Calu3 (cell line): Measurements from ENCODE around the gene CPNE5. TPM values are rescaled to one million over a fixed set of nuclear protein-coding genes. Genes with fewer than 3 reads are reported as not detected.

Source experiments
- BruUV-seq: library from RNA; stranded (reverse); fragments of 400-500 nt; replicated peaks from 2 replicates; lab custom pipeline; 2021; lab: Mats Ljungman, UMichigan
- CTCF ChIA-PET: fragments of 300-600 bp; sonication (Branson Sonifier 250); formaldehyde crosslinking; loops from one replicate; lab custom pipeline; 2022; ENCODE audit warnings: antibody characterized with exemption; lab: Charles Lee
- DNase-seq: peaks from one replicate; pipeline ENCODE4 v3.0.0; 2022
- H3K27ac Mint-ChIP-seq: one replicate; pipeline ENCODE4 v1.8.0; 2022; ENCODE audit warnings: mixed read lengths; ENCODE audit not compliant: unreplicated experiment
- H3K27me3 Mint-ChIP-seq: one replicate; pipeline ENCODE4 v1.8.0; 2022; ENCODE audit warnings: mixed read lengths; ENCODE audit not compliant: unreplicated experiment
- H3K36me3 Mint-ChIP-seq: one replicate; pipeline ENCODE4 v1.8.0; 2022; ENCODE audit warnings: mild to moderate bottlenecking, moderate library complexity, mixed read lengths; ENCODE audit not compliant: insufficient read depth, unreplicated experiment
- H3K4me1 Mint-ChIP-seq: one replicate; pipeline ENCODE4 v1.8.0; 2022; ENCODE audit warnings: mild to moderate bottlenecking, low read depth, mixed read lengths; ENCODE audit not compliant: unreplicated experiment
- H3K4me3 Mint-ChIP-seq: one replicate; pipeline ENCODE4 v1.8.0; 2022; ENCODE audit warnings: mild to moderate bottlenecking, low read depth, moderate library complexity, mixed read lengths; ENCODE audit not compliant: unreplicated experiment
- H3K9me3 Mint-ChIP-seq: one replicate; pipeline ENCODE4 v1.8.0; 2022; ENCODE audit warnings: low read depth, mixed read lengths; ENCODE audit not compliant: unreplicated experiment
- CTCF ChIP-seq: fragments of 200-600 bp; IDR thresholded peaks from one replicate; pipeline ENCODE4 v1.8.0; 2022; ENCODE audit warnings: antibody characterized with exemption; ENCODE audit not compliant: unreplicated experiment
- intact Hi-C: fragments of 100-400 bp; cut with micrococcal nuclease; formaldehyde crosslinking; loops from one replicate; pipeline ENCODE4 v1.10.0; 2022; ENCODE audit not compliant: unreplicated experiment
- total RNA-seq: library from RNA; stranded (reverse); gene quantifications from 2 replicates; pipeline ENCODE4 v1.2.3, GENCODE V29; 2022

The CPNE5 gene
- total RNA-seq, 1 experiment from 2014 or later: not detected

GRCh38 chr6:36793296-36793912 is 45.8 kb downstream of the CPNE5 start:
- CTCF ChIA-PET: interaction anchor here (1.0 kb wide), 1 partner anchor 11 kb away, joined by 3 read pairs; no protein-coding TSS in a partner anchor
- no peak overlapping the region for H3K4me3 Mint-ChIP-seq

GRCh38 chr6:36791521-36792135 is 47.6 kb downstream of the CPNE5 start:
- Mint-ChIP-seq H3K9me3 (no peaks in the 10 kb centered on the region), H3K4me3 (no peak overlapping the region), H3K36me3 (no peaks in the 10 kb centered on the region), H3K27me3 (peaks cover 85% of the 10 kb centered on the region), H3K27ac (no peak overlapping the region), H3K4me1 (peaks cover 9% of the 10 kb centered on the region)
- intact Hi-C loops: no loop called here
- DNase-seq: no peak
- CTCF ChIA-PET: interaction anchor here (0.6 to 1.4 kb wide), 4 partner anchors 11 to 194 kb away, joined by 3 to 4 read pairs (median 3); partner anchors contain the start of gene MTCH1
- no peak for TF ChIP-seq CTCF
- BruUV-seq: no TSS peak

More at GRCh38 chr6:36793296-36793912, 45.8 kb downstream of the CPNE5 start:
- H3K4me1 Mint-ChIP-seq: peaks cover 9% of the 10 kb centered on the region
- no peaks in the 10 kb centered on the region for H3K36me3 Mint-ChIP-seq
- no peak for DNase-seq
- H3K27me3 Mint-ChIP-seq: peaks cover 74% of the 10 kb centered on the region
- H3K27ac Mint-ChIP-seq: no peak overlapping the region
- no peak for TF ChIP-seq CTCF
- intact Hi-C loops: no loop called here
- H3K9me3 Mint-ChIP-seq: no peaks in the 10 kb centered on the region
- BruUV-seq: no TSS peak

GRCh38 chr6:36791085-36791484 is 48.2 kb downstream of the CPNE5 start:
- CTCF ChIA-PET: interaction anchor here (0.6 to 1.4 kb wide), 2 partner anchors 60 to 108 kb away, joined by 3 read pairs; no protein-coding TSS in a partner anchor

GRCh38 chr6:36788768-36789167 is 50.5 kb downstream of the CPNE5 start:
- CTCF ChIA-PET: no interaction called here
- H3K9me3 Mint-ChIP-seq: no peaks in the 10 kb centered on the region
- TF ChIP-seq CTCF: no peak
- intact Hi-C loops: no loop called here
- no TSS peak for BruUV-seq
- no peaks in the 10 kb centered on the region for H3K36me3 Mint-ChIP-seq
- no peak overlapping the region for H3K4me3 Mint-ChIP-seq
- peaks cover 9% of the 10 kb centered on the region for H3K4me1 Mint-ChIP-seq
- no peak overlapping the region for H3K27ac Mint-ChIP-seq
- DNase-seq: no peak
- H3K27me3 Mint-ChIP-seq: peaks cover 77% of the 10 kb centered on the region

More at GRCh38 chr6:36791085-36791484, 48.2 kb downstream of the CPNE5 start:
- H3K4me3 Mint-ChIP-seq: no peak overlapping the region
- peaks cover 85% of the 10 kb centered on the region for H3K27me3 Mint-ChIP-seq
- no peak for DNase-seq
- no peak overlapping the region for H3K27ac Mint-ChIP-seq
- TF ChIP-seq CTCF: no peak
- BruUV-seq: no TSS peak
- H3K4me1 Mint-ChIP-seq: peaks cover 9% of the 10 kb centered on the region
- intact Hi-C loops: no loop called here
- H3K36me3 Mint-ChIP-seq: no peaks in the 10 kb centered on the region
- no peaks in the 10 kb centered on the region for H3K9me3 Mint-ChIP-seq
